SK-N-SH (cell line): ENCODE results near the gene PDLIM4. TPM values are rescaled to one million over a fixed set of nuclear protein-coding genes. Genes with fewer than 3 reads are reported as not detected.

Experiments
- CTCF ChIA-PET: fragments of 300-600, 350-600 bp; formaldehyde crosslinking; extraction: SDS; loops from one replicate; lab custom pipeline; 2021; lab: Yijun Ruan, JAX
- POLR2A ChIA-PET: fragments of 350-600 bp; sonication (Branson Sonifier 250); formaldehyde crosslinking; extraction: SDS; loops from one replicate; lab custom pipeline; 2020; ENCODE audit warnings: antibody characterized with exemption, inconsistent platforms; lab: Yijun Ruan, JAX
- DNase-seq: peaks from one replicate; pipeline ENCODE4 v3.0.0; 2012
- H2AFZ ChIP-seq: fragments of 200-600 bp; sonication (generic); 2 replicates; pipeline ENCODE4 v1.8.1; 2016; ENCODE audit warnings: antibody characterized with exemption, mild to moderate bottlenecking, low read depth
- H3F3A ChIP-seq: fragments of 200-600 bp; sonication (generic); replicated peaks from 2 replicates; pipeline ENCODE3; 2016; ENCODE audit warnings: antibody characterized with exemption, mild to moderate bottlenecking; ENCODE audit not compliant: insufficient read depth
- H3K27ac ChIP-seq, 2 experiments: fragments of 200-500 bp in 1 of 2; fragments of 200-600 bp in 1 of 2; sonication (Bioruptor generic) in 1 of 2; sonication (generic), shearing (Covaris generic) in 1 of 2; 2 replicates each; pipeline versions ENCODE4 v1.5.1 to v1.6.1; 2014 to 2016; ENCODE audit warnings: low read depth in 2 of 2, inconsistent platforms in 1 of 2, low read length in 1 of 2, mild to moderate bottlenecking in 1 of 2, mixed read lengths in 1 of 2
- H3K27me3 ChIP-seq: fragments of 200-600 bp; sonication (generic), shearing (Covaris generic); 2 replicates; pipeline ENCODE4 v1.6.1; 2016; ENCODE audit warnings: mixed run types; ENCODE audit not compliant: insufficient read depth
- H3K36me3 ChIP-seq, 2 experiments: fragments of 200-500 bp in 1 of 2; fragments of 200-600 bp in 1 of 2; sonication (Bioruptor generic) in 1 of 2; sonication (generic) in 1 of 2; replicated peaks in 1 of 2; 2 replicates each; pipeline versions ENCODE3 to v1.5.1; 2014 to 2016; ENCODE audit warnings: low read length in 1 of 2, mild to moderate bottlenecking in 1 of 2; ENCODE audit not compliant: insufficient read depth in 2 of 2, control insufficient read depth in 1 of 2
- H3K4me1 ChIP-seq, 2 experiments: fragments of 200-500 bp in 1 of 2; fragments of 200-600 bp in 1 of 2; sonication (Bioruptor generic) in 1 of 2; sonication (generic), shearing (Covaris generic) in 1 of 2; 2 replicates each; pipeline versions ENCODE4 v1.5.1 to v1.6.1; 2014 to 2016; ENCODE audit warnings: low read depth in 1 of 2, low read length in 1 of 2, mixed run types in 1 of 2; ENCODE audit not compliant: insufficient read depth in 2 of 2, control insufficient read depth in 1 of 2
- H3K4me2 ChIP-seq: fragments of 200-600 bp; sonication (generic), shearing (Covaris generic); 2 replicates; pipeline ENCODE4 v1.6.1; 2017; ENCODE audit warnings: mixed run types
- H3K4me3 ChIP-seq, 2 experiments: fragments of 200-500 bp in 1 of 2; fragments of 200-600 bp in 1 of 2; sonication (Bioruptor generic) in 1 of 2; sonication (generic), shearing (Covaris generic) in 1 of 2; 2 replicates each; pipeline versions ENCODE4 v1.5.1 to v1.8.1; 2014 to 2016; ENCODE audit warnings: low read depth in 2 of 2, inconsistent platforms in 1 of 2, low read length in 1 of 2, mild to moderate bottlenecking in 1 of 2, mixed read lengths in 1 of 2, moderate library complexity in 1 of 2
- H3K79me2 ChIP-seq: fragments of 200-600 bp; sonication (generic); 2 replicates; pipeline ENCODE4 v1.8.1; 2017; ENCODE audit warnings: mild to moderate bottlenecking; ENCODE audit not compliant: insufficient read depth
- H3K9ac ChIP-seq: fragments of 200-600 bp; sonication (generic); 2 replicates; pipeline ENCODE4 v1.6.1; 2017; ENCODE audit warnings: mixed run types
- H3K9me2 ChIP-seq: fragments of 200-600 bp; sonication (generic); 2 replicates; pipeline ENCODE4 v1.6.1; 2017; ENCODE audit warnings: mixed run types
- H3K9me3 ChIP-seq: fragments of 200-600 bp; sonication (generic); 2 replicates; pipeline ENCODE4 v1.6.1; 2017; ENCODE audit warnings: mixed run types, mild to moderate bottlenecking, moderate library complexity
- H4K20me1 ChIP-seq: fragments of 200-600 bp; sonication (generic); 2 replicates; pipeline ENCODE4 v1.6.1; 2017; ENCODE audit warnings: mild to moderate bottlenecking, mixed run types; ENCODE audit not compliant: insufficient read depth
- CHD2 ChIP-seq: fragments of 150-350 bp; IDR thresholded peaks from 2 replicates; pipeline ENCODE4 v1.6.1; 2018; ENCODE audit warnings: low read length; ENCODE audit not compliant: partially characterized antibody
- CTCF ChIP-seq: fragments of 200-600 bp; sonication (generic); IDR thresholded peaks from 2 replicates; pipeline ENCODE4 v1.6.1; 2017; ENCODE audit warnings: antibody characterized with exemption, mild to moderate bottlenecking, moderate library complexity
- ELF1 ChIP-seq: IDR thresholded peaks from 2 replicates; pipeline ENCODE4 v1.4.0; 2012
- EZH2phosphoT487 ChIP-seq: fragments of 200-600 bp; sonication (generic); IDR thresholded peaks from 2 replicates; pipeline ENCODE4 v1.6.1; 2017; ENCODE audit warnings: low read depth, mixed run types, mild to moderate bottlenecking, antibody characterized with exemption, moderate library complexity, borderline replicate concordance
- FOSL2 ChIP-seq: IDR thresholded peaks from 2 replicates; pipeline ENCODE4 v1.4.0; 2012; ENCODE audit warnings: low read depth, mild to moderate bottlenecking, moderate library complexity, borderline replicate concordance
- FOXJ3 ChIP-seq: sonication (generic); formaldehyde crosslinking; IDR thresholded peaks from 2 replicates; pipeline ENCODE4 v1.5.1; 2020; ENCODE audit warnings: mild to moderate bottlenecking, missing genetic modification reagents
- FOXM1 ChIP-seq: IDR thresholded peaks from 2 replicates; pipeline ENCODE4 v1.4.0; 2012; ENCODE audit warnings: low read depth, mild to moderate bottlenecking
- GABPA ChIP-seq: IDR thresholded peaks from 2 replicates; pipeline ENCODE4 v1.4.0; 2012; ENCODE audit warnings: low read depth, mild to moderate bottlenecking
- IRF3 ChIP-seq: fragments of 150-350 bp; IDR thresholded peaks from 2 replicates; pipeline ENCODE4 v1.6.1; 2016; ENCODE audit warnings: mild to moderate bottlenecking, low read depth, low read length
- JUND ChIP-seq: IDR thresholded peaks from 2 replicates; pipeline ENCODE4 v1.4.0; 2012
- MEF2A ChIP-seq: IDR thresholded peaks from 2 replicates; pipeline ENCODE4 v1.4.0; 2012; ENCODE audit warnings: low read depth, borderline replicate concordance
- NRF1 ChIP-seq: IDR thresholded peaks from 2 replicates; pipeline ENCODE4 v1.6.1; 2012; ENCODE audit warnings: low read depth, mild to moderate bottlenecking, low read length
- PBX3 ChIP-seq: IDR thresholded peaks from 2 replicates; pipeline ENCODE4; 2012
- POLR2AphosphoS5 ChIP-seq: IDR thresholded peaks from 2 replicates; pipeline ENCODE4 v1.6.1; 2012; ENCODE audit warnings: low read depth, low read length
- RAD21 ChIP-seq: IDR thresholded peaks from 2 replicates; pipeline ENCODE4 v1.6.1; 2012; ENCODE audit warnings: mild to moderate bottlenecking, low read length
- RFX5 ChIP-seq: IDR thresholded peaks from 2 replicates; pipeline ENCODE4 v1.6.1; 2012; ENCODE audit warnings: mild to moderate bottlenecking, improper control_type of control experiment, low read length
- RXRA ChIP-seq: IDR thresholded peaks from 2 replicates; pipeline ENCODE4 v1.4.0; 2012; ENCODE audit warnings: low read depth, mild to moderate bottlenecking, borderline replicate concordance
- SIN3A ChIP-seq: IDR thresholded peaks from 2 replicates; pipeline ENCODE4 v1.6.1; 2012; ENCODE audit warnings: low read depth, mild to moderate bottlenecking, low read length, moderate library complexity, borderline replicate concordance
- SMC3 ChIP-seq: IDR thresholded peaks from 2 replicates; pipeline ENCODE4 v1.6.1; 2012; ENCODE audit warnings: low read depth, low read length, improper control_type of control experiment
- TAF1 ChIP-seq: IDR thresholded peaks from 2 replicates; pipeline ENCODE4 v1.6.1; 2012; ENCODE audit warnings: low read depth, mild to moderate bottlenecking, low read length, moderate library complexity, borderline replicate concordance
- TEAD4 ChIP-seq: IDR thresholded peaks from 2 replicates; pipeline ENCODE4 v1.4.0; 2012; ENCODE audit warnings: mild to moderate bottlenecking, borderline replicate concordance; ENCODE audit not compliant: insufficient read depth
- YY1 ChIP-seq: IDR thresholded peaks from 2 replicates; pipeline ENCODE4 v1.4.0; 2012; ENCODE audit warnings: low read depth, mild to moderate bottlenecking
- ZBTB33 ChIP-seq: IDR thresholded peaks from 2 replicates; pipeline ENCODE4 v1.4.0; 2012; ENCODE audit warnings: low read depth, borderline replicate concordance
- WGBS: methylation state at CpG from one replicate; pipeline ENCODE4 v1.1.6; 2017; ENCODE audit warnings: low lambda C conversion rate; 5-methylcytosine and 5-hydroxymethylcytosine counted together
- polyA plus RNA-seq, 3 experiments: library from polyadenylated mRNA; depleted of rRNA; stranded (reverse); fragments of >200 nt; gene quantifications; 2 replicates each; pipeline ENCODE4 v1.2.3, GENCODE V29; 2012

Gene PDLIM4
- polyA plus RNA-seq, 1 of the 3 experiments (the other 2 are of a cell fraction) = 57.1 TPM

- TF ChIP-seq EZH2phosphoT487 = no peak
Observed at GRCh38 chr5:132319975-132320374, 62.5 kb downstream of the PDLIM4 start (continued).

- 100% methylated on average over 2 of the region's 3 CpGs for WGBS
- ChIA-PET POLR2A (no interaction called here), CTCF (no interaction called here)
- no peak overlapping the region for H2AFZ ChIP-seq
- no peaks in the 10 kb centered on the region for H4K20me1 ChIP-seq
- DNase-seq = no peak
- H3K27me3 ChIP-seq = no peaks in the 10 kb centered on the region
- H3K4me1 ChIP-seq = peaks cover 2 to 5% of the 10 kb centered on the region in 2 experiments; a peak in 2 of 4 replicates
- H3K4me2 ChIP-seq = no peak overlapping the region
- TF ChIP-seq SMC3 = no peak
- no peak for TF ChIP-seq CHD2
- TF ChIP-seq EZH2phosphoT487 = no peak
- no peak for TF ChIP-seq ZBTB33
- TF ChIP-seq TEAD4 = no peak
- no peak for TF ChIP-seq RFX5
- no peak for TF ChIP-seq ELF1
- no peak for TF ChIP-seq POLR2AphosphoS5
- no peak for TF ChIP-seq SIN3A
- TF ChIP-seq FOXJ3 = no peak
- TF ChIP-seq JUND = no peak
- no peak for TF ChIP-seq TAF1
- TF ChIP-seq FOXM1 = no peak
- TF ChIP-seq YY1 = no peak
- TF ChIP-seq GABPA = no peak
- TF ChIP-seq RAD21 = no peak
- no peak overlapping the region; a peak in 1 of 4 replicates for H3K27ac ChIP-seq
- H3K36me3 ChIP-seq = peaks cover 0 to 8% of the 10 kb centered on the region in 2 experiments
- no peak overlapping the region for H3K9ac ChIP-seq
- H3F3A ChIP-seq = no peaks in the 10 kb centered on the region
- H3K9me2 ChIP-seq = no peaks in the 10 kb centered on the region
- no peaks in the 10 kb centered on the region for H3K9me3 ChIP-seq
- H3K79me2 ChIP-seq = no peaks in the 10 kb centered on the region
- H3K4me3 ChIP-seq = no peak overlapping the region
Observed at GRCh38 chr5:132321109-132321721, 63.7 kb downstream of the PDLIM4 start.

GRCh38 chr5:132322266-132322665, 64.8 kb downstream of the PDLIM4 start:
- H3K27ac ChIP-seq = no peak overlapping the region
- H3K4me2 ChIP-seq = no peak overlapping the region
- no peak overlapping the region for H3K4me3 ChIP-seq
- POLR2A ChIA-PET = no interaction called here
- no peaks in the 10 kb centered on the region for H3K9me3 ChIP-seq
- no peak for DNase-seq
- no peaks in the 10 kb centered on the region for H3K9me2 ChIP-seq
- no peaks in the 10 kb centered on the region for H3K27me3 ChIP-seq
- no peak overlapping the region for H3K9ac ChIP-seq
- H3K36me3 ChIP-seq = peaks cover 0 to 8% of the 10 kb centered on the region in 2 experiments
- H4K20me1 ChIP-seq = no peaks in the 10 kb centered on the region
- H3F3A ChIP-seq = peaks cover 7% of the 10 kb centered on the region
- CTCF ChIA-PET = no interaction called here
- H2AFZ ChIP-seq = no peak overlapping the region
- peaks cover 2 to 5% of the 10 kb centered on the region in 2 experiments; a peak in 3 of 4 replicates for H3K4me1 ChIP-seq
- 84% methylated on average over 9 of the region's 11 CpGs for WGBS
- H3K79me2 ChIP-seq = no peaks in the 10 kb centered on the region
- TF ChIP-seq TAF1 (no peak), ELF1 (no peak), FOSL2 (no peak), FOXM1 (no peak), PBX3 (no peak), MEF2A (no peak), FOXJ3 (no peak), IRF3 (no peak), RXRA (no peak), CTCF (no peak), NRF1 (no peak)
